ENCODE results near the gene INTS11. TPM values are rescaled to one million over a fixed set of nuclear protein-coding genes. Genes with fewer than 3 reads are reported as not detected.

The INTS11 gene
- polyA plus RNA-seq, 1 experiment: 95.8 TPM

DNA sequence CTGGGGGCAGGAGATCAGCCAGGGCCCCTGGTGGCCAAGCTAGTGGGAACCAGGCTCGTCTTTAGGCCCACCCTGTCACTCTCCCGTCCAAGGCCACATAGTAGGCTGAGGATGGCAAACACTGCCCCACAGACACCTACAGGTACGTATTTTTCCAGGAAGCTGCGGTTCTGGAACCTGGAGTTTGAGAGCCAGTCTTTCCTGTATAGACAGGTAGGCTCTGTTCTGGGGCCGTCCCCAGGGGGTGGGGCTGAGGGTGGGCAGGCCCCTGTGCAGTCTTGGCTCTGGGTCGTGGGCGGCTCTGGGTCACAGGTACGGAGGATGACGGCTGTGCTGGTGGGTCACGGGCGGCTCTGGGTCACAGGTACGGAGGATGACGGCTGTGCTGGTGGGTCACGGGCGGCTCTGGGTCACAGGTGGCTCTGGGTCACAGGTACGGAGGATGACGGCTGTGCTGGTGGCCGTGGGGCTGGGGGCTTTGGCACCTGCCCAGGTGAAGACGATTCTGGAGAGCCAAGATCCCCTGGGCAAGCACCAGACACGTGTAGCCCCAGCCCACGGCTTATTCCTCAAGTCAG, 13.9 kb downstream of the INTS11 start:
- TF ChIP-seq, protein P1, sequence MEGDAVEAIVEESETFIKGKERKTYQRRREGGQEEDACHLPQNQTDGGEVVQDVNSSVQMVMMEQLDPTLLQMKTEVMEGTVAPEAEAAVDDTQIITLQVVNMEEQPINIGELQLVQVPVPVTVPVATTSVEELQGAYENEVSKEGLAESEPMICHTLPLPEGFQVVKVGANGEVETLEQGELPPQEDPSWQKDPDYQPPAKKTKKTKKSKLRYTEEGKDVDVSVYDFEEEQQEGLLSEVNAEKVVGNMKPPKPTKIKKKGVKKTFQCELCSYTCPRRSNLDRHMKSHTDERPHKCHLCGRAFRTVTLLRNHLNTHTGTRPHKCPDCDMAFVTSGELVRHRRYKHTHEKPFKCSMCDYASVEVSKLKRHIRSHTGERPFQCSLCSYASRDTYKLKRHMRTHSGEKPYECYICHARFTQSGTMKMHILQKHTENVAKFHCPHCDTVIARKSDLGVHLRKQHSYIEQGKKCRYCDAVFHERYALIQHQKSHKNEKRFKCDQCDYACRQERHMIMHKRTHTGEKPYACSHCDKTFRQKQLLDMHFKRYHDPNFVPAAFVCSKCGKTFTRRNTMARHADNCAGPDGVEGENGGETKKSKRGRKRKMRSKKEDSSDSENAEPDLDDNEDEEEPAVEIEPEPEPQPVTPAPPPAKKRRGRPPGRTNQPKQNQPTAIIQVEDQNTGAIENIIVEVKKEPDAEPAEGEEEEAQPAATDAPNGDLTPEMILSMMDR (IDR thresholded peaks at IDR 0.05; ENCODE audit: insufficient read depth, low read depth, low read length): no peak
- H3K36me3 ChIP-seq (ENCODE audit: control insufficient read depth, insufficient read depth, low read length): peaks cover 35% of the 10 kb centered on the region
- DNase-seq (ENCODE audit: low read depth): no peak
- ChIA-PET CTCF (interaction anchor here (0.6 kb wide), 1 partner anchor 61 kb away, joined by 3 read pairs; no protein-coding TSS in a partner anchor), POLR2A (no interaction called here)
- no peak overlapping the region for H3K4me3 ChIP-seq (ENCODE audit: low read depth, low read length)
- H3K27me3 ChIP-seq (ENCODE audit: control insufficient read depth, insufficient read depth, low read length): no peaks in the 10 kb centered on the region

DNA sequence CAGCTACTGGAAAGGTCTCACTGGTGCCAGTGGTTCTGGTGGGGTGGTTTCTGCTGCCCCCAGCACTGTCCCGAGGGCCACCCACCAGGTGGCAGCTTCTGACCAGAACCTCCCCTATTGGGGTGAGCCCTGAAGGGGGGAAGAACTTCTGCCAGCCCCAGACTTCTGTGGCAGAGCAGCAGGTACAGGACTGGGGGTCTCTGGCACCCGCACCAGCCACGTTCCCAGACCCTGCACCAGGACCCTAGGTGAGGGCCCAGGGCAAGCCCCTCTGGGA, 14.4 kb downstream of the INTS11 start:
- H3K36me3 ChIP-seq (ENCODE audit: control insufficient read depth, insufficient read depth, low read length): peaks cover 35% of the 10 kb centered on the region
- TF ChIP-seq, protein P1 (IDR thresholded peaks at IDR 0.05; ENCODE audit: insufficient read depth, low read depth, low read length): no peak
- ChIA-PET CTCF (interaction anchor here (0.6 to 1.1 kb wide), 2 partner anchors 61 to 62 kb away, joined by 3 read pairs; no protein-coding TSS in a partner anchor), POLR2A (no interaction called here)
- DNase-seq (ENCODE audit: low read depth): no peak
- H3K27me3 ChIP-seq (ENCODE audit: control insufficient read depth, insufficient read depth, low read length): no peaks in the 10 kb centered on the region
- H3K4me3 ChIP-seq (ENCODE audit: low read depth, low read length): no peak overlapping the region

DNA sequence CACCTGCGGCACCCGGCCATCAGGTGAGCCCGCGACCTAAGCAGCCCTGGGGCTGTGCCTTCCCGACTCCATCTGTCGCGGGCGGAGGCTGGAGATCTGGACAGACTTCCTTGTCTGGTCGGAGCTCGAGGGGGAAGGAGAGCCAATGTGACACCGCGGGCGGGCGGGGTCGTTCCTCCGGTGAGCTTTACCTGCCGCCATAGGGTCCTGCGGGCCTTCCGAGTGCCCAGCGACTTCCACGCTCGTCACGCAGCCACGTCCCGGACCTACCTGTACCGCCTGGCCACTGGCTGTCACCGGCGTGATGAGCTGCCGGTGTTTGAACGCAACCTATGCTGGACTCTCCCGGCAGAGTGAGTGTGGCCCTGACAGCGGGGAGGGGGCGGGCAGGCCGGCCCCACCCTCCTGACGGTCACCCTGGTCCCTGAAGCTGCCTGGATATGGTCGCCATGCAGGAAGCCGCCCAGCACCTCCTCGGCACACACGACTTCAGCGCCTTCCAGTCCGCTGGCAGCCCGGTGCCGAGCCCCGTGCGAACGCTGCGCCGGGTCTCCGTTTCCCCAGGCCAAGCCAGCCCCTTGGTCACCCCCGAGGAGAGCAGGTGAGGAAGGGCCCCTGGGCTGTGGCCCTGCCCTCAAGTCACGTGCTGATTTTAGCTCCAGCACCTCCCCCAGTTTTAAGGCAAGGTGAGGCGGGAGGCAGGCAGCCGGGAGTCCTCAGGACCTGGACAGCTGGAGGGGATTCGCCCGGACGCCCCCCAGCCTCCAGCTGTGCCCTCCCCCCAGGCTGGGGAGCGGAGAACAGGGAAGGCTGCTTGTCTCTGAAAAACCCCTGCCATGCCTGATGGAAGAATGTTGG, 15.0 kb downstream of the INTS11 start:
- Histone ChIP-seq H3K36me3 (ENCODE audit: control insufficient read depth, insufficient read depth, low read length) (peaks cover 33% of the 10 kb centered on the region), H3K27me3 (ENCODE audit: control insufficient read depth, insufficient read depth, low read length) (no peaks in the 10 kb centered on the region), H3K4me3 (ENCODE audit: low read depth, low read length) (peak overlapping the region; percentile 88)
- POLR2A ChIA-PET: interaction anchor here (0.6 kb wide), 2 partner anchors 48 to 53 kb away, joined by 3 read pairs; no protein-coding TSS in a partner anchor
- no peak for DNase-seq (ENCODE audit: low read depth)
- CTCF ChIA-PET: interaction anchor here (0.6 to 1.1 kb wide), 3 partner anchors 62 to 187 kb away, joined by 3 read pairs; no protein-coding TSS in a partner anchor
- TF ChIP-seq, protein P1 (IDR thresholded peaks at IDR 0.05; ENCODE audit: insufficient read depth, low read depth, low read length): no peak

DNA sequence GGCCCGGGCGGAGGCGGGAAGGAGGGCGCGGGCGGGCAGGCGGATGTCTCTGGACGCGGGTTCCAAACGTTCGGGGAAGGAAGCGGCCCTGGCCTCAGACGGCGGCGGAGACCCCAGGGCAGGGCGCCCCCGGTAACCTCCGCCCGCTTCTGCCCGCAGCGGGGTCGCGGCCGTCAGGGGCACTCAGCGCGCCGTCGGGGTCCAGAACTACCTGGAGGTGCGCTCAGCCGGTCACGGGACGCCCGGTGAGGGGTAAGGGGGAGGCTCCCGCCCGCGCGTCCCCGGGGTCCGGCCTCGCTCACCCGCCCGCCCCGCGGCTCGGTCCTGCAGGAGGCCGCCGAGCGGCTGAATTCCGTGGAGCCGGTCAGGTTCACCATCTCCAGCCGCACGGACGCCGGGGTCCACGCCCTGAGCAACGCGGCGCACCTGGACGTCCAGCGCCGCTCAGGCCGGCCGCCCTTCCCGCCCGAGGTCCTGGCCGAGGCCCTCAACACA, 15.7 kb downstream of the INTS11 start:
- DNase-seq (ENCODE audit: low read depth): no peak
- Histone ChIP-seq H3K4me3 (ENCODE audit: low read depth, low read length) (peak overlapping the region; percentile 88), H3K27me3 (ENCODE audit: control insufficient read depth, insufficient read depth, low read length) (no peaks in the 10 kb centered on the region), H3K36me3 (ENCODE audit: control insufficient read depth, insufficient read depth, low read length) (peaks cover 27% of the 10 kb centered on the region)
- CTCF ChIA-PET: interaction anchor here (0.9 to 1.1 kb wide), 2 partner anchors 64 to 186 kb away, joined by 3 read pairs; no protein-coding TSS in a partner anchor
- POLR2A ChIA-PET: interaction anchor here (0.6 kb wide), 1 partner anchor 53 kb away, joined by 3 read pairs; no protein-coding TSS in a partner anchor
- TF ChIP-seq, protein P1 (IDR thresholded peaks at IDR 0.05; ENCODE audit: insufficient read depth, low read depth, low read length): no peak
